Dermis blood vessel endothelial cell (primary cell): ENCODE data around the gene DNHD1. TPM values are rescaled to one million over a fixed set of nuclear protein-coding genes. Genes with fewer than 3 reads are reported as not detected.

ENCODE experiments used
- DNase-seq: peaks from one replicate; pipeline ENCODE4 v3.0.0; 2010
- total RNA-seq: library from RNA; depleted of rRNA; stranded (reverse); fragments of >200 nt; gene quantifications from 2 replicates; pipeline ENCODE4 v1.2.3, GENCODE V29; 2014

DNHD1 gene
- total RNA-seq, 1 donor from 2014 or later, result 5.1 TPM

GRCh38 chr11:6531267-6531752, 34.2 kb downstream of the DNHD1 start:
- peak; percentile 76 for DNase-seq

DNA sequence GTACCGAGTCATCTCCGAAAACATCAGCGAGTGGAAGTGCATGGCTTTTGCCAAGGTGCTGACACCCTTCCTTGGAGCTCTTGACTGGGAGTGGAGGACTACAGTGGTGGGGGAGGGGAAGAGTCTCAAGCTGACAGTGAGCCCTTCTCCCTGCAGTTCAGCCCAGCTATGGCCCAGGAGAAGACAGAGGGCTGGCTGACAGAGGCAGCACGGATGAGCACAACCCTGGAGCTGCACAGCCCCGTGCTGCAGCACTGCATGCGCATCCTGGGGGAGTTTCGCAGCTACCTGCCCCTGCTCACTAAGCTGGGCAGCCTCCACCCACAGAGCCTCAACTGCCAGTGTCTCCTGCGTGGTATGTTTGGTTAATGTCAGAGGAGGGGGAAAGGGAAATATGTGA, 41.4 kb downstream of the DNHD1 start:
- DNase-seq, result no peak

DNA sequence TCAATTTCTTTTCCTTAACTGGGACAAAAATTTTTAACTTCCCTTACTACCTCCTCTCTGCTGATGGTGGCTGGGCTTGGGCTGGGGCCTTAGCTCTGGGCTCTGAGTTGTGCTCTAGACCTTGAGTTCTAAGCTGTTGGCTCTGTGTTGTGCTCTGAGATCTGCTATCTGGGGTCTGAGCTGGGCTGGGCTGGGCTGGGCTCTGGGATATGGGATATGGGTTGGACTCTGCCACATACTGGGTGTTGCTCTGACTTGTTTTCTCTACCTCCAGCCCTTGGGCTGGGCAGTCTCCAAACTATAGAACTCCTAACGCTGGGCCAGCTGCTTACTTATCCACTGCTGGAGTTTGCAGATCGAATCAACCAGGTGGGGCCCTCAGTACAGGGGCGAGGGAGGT, 41.9 kb downstream of the DNHD1 start:
- DNase-seq, result no peak

DNA sequence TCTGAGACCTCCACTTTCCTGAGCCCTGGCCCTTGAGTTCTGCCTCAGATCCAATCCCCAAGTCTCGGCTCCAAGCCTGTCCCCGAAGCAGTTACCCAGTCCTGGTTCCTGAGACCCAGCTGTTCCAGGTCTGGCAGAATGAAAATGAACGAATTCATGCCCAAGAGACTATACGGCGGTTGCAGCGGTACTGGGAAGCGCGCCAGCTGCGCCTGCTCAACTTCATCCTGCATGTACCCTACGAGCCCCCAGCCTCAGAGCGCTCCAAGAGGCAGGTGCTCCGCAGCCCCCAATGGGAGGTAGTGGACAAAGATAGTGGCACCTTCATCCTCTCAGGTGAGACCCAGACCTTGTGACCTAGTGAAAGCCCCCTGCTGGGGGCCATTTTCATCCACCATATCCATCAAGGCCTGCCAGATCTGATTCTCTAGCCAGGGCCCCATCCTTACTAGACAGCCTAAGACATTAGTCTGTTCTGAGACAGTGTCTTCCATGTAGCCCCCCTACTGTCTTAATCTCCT, 42.7 kb downstream of the DNHD1 start:
- no peak for DNase-seq

GRCh38 chr11:6541356-6541755, 44.3 kb downstream of the DNHD1 start:
- no peak for DNase-seq

GRCh38 chr11:6542727-6543126, 45.6 kb downstream of the DNHD1 start:
- no peak for DNase-seq

DNA sequence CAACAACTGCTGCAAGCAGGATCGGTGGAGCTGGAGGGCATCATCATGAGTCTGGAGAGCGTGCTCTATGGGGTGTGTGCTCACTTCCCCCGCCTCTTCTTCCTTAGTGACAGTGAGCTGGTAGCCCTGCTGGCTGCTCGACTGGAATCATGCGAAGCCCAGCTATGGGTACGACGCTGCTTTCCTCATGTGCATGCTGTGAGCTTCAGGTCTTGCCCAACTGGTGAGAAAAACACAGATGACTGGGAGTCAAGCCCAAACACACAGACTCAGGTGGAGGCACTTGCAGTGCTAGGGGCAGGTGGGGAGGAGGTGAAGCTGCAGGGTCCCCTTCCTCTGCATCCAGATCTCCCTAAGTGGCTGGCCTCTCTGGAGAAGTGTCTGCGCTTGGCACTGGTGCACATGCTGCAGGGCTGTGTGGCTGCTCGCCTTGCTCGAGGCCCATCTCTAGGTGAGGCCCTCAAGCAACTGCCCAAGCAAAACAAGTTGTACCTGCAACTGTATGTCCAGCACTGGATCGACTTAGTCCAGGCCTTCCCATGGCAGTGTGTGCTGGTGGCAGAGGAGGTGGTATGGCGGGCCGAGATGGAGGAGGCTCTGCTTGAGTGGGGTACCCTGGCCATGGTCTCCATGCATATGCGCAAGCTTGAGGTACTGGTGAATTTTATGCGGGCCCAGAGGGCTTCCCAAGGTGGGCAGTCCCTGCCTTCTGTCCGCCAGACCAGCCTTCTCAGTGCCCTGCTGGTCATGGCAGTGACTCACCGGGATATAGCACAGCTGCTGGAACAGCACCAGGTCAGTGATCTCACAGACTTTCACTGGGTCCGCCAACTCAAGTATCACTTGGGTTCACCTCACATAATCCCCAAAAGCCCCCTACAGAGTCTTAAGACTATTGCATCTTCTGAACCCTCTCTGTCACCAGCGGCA, 48.1 kb downstream of the DNHD1 start:
- DNase-seq, result no peak

- DNase-seq, result no peak
Observed at GRCh38 chr11:6545917-6546605, 49.0 kb downstream of the DNHD1 start.

DNA sequence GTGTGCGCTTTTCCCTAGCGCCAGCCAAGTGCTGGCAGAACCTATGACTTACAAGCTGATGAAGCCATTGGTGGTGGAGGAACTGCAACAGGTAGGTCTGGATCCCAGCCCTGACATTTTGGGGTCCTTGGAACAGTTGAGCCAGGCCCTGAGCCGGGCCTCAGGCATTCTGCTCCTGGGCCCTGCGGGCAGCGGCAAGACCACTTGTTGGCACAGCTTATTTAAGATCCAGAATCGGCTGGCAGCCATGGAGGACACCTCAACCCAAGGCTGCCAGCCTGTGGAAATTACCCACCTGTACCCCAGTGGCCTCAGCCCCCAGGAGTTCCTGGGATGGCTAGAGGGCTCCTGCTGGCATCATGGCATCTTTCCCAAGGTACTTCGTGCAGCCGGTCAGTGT, 49.7 kb downstream of the DNHD1 start:
- DNase-seq, result no peak

DNA sequence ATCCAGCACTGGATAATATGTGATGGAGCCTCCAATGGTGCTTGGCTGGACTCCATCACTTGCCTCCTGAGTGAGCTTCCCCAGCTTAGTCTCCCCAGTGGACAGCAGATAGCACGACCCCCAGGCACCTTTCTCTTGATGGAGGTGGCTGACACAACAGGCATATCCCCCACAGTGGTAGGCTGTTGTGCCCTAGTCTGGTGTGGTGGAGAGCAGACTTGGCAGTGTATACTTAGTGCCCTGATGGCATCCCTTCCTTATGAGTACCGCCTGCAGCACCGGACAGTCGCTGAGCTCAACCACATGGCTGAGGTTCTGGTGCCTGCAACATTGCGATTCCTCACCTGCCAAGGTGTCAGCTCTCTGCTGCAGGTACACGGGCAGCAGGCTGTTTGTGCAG, 50.1 kb downstream of the DNHD1 start:
- DNase-seq, result no peak

- DNase-seq, result no peak
Observed at GRCh38 chr11:6548121-6548520, 51.0 kb downstream of the DNHD1 start.

DNA sequence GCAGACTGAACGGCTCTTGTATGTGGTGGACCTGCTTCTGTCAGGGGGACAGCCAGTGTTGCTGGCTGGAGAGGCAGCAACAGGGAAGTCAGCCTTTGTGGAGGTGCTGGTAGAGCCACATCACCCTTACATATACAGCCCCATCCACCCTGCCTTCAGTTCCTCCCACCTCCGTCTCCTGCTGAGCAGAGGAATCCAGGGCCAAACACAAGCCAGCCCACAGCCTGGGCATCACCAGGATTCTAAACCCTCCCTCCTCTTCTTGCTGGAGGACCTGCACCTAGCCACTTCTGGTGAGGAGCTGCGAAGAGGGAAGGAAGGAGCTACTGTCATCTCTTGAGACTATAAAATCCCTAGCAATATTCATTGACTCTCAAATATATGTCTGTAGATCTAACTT, 51.6 kb downstream of the DNHD1 start:
- no peak for DNase-seq

GRCh38 chr11:6553634-6554033, 56.6 kb downstream of the DNHD1 start:
- DNase-seq, result no peak

- no peak for DNase-seq
Observed at GRCh38 chr11:6554828-6555706, 58.0 kb downstream of the DNHD1 start.

- DNase-seq, result no peak
Observed at GRCh38 chr11:6556139-6556949, 59.3 kb downstream of the DNHD1 start.

- DNase-seq, result no peak
Observed at GRCh38 chr11:6557063-6557462, 60.0 kb downstream of the DNHD1 start.

DNA sequence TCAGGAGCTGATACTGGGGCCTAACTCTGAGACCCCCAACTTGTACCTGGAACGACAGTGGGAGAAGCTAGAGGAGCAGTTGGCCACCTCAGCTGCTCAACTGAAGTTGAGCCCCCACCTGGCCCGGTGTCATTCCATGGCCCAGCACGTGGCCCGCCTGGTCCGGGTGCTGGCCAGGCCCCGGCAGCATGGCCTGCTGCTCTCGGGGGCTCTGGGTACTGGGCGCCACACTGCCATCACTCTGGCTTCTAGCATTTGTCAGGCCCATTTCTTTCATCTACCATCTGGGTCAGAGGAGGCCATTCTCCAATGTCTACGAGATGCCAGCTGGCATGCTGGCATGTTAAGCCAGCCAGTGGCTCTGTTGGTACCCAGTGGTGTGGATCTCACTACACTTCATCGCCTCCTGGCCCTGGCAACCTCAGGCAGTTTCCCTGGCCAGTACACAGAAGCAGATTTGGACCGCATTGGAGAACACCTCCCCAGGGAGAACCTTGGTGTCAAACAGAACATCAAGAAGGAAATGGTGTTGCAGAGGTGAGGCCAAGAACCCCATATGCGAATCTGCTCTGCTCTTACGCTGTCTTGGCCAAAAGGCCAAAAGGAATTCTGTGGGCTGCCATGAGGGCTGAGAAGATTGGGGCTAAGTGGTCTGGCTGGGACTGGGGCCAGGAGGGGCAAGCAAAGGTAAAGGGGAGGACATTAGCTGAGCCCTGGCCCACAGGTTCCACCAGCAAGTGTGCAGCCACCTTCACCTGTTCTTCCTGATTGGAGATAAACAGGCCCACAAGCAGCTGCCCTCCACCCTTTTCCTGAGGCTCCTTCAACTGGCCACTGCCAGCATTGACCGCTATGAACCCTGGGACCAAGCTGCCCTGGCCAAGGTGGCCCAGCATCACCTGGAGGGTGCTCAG, 60.9 kb downstream of the DNHD1 start:
- no peak for DNase-seq

GRCh38 chr11:6559369-6559768, 62.3 kb downstream of the DNHD1 start:
- no peak for DNase-seq

DNA sequence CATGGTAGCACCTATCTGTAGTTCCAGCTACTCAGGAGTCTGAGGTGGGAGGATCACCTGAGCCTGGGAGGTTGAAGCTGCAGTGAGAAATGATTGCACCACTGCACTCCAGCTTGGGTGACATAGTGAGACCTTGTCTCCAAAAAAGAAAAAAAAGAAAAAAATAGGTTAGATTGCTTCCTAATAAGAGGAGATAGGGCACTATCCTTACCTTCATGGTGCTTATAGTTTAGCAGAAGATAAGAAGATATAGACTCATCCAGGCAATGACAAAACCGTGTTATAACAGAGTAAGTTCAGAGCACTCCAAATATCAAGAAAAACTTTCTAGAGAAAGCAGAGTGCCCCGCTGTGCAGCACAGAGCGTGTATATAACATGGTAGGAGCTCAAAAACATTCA, 64.2 kb downstream of the DNHD1 start:
- no peak for DNase-seq

- DNase-seq, result no peak
Observed at GRCh38 chr11:6563121-6563619, 66.1 kb downstream of the DNHD1 start.
